PC-9 (cell line): ENCODE results near the gene RAC3. TPM values are rescaled to one million over a fixed set of nuclear protein-coding genes. Genes with fewer than 3 reads are reported as not detected.

Experiments
- BruUV-seq: library from RNA; stranded (reverse); fragments of 400-500 nt; replicated peaks from 2 replicates; lab custom pipeline; 2021; lab: Mats Ljungman, UMichigan
- CTCF ChIA-PET: fragments of 300-600 bp; sonication (Branson Sonifier 250); formaldehyde crosslinking; loops from one replicate; lab custom pipeline; 2022; ENCODE audit warnings: antibody characterized with exemption; lab: Charles Lee
- POLR2A ChIA-PET: fragments of 300-600 bp; sonication (Branson Sonifier 250); formaldehyde crosslinking; loops from one replicate; lab custom pipeline; 2022; ENCODE audit warnings: antibody characterized with exemption; ENCODE audit not compliant: unreplicated experiment; lab: Charles Lee
- DNase-seq, 2 experiments: peaks; one replicate each; pipeline versions ENCODE4 v3.0.0 to v3.0.0-alpha.2; 2015 to 2022; ENCODE audit warnings: mixed read lengths in 1 of 2
- H2AFZ ChIP-seq: fragments of 200-600 bp; sonication (generic); 2 replicates; pipeline ENCODE4 v1.8.1; 2017; ENCODE audit warnings: antibody characterized with exemption
- H3F3A ChIP-seq: fragments of 200-600 bp; sonication (generic); 2 replicates; pipeline ENCODE4 v1.8.1; 2017; ENCODE audit warnings: antibody characterized with exemption, mild to moderate bottlenecking, low read depth; ENCODE audit not compliant: insufficient read depth
- H3K27ac ChIP-seq: fragments of 200-600 bp; sonication (generic); 2 replicates; pipeline ENCODE4 v1.6.1; 2016; ENCODE audit warnings: mixed run types
- H3K27me3 ChIP-seq: fragments of 200-600 bp; sonication (generic); 2 replicates; pipeline ENCODE4 v1.6.1; 2016; ENCODE audit warnings: low read depth, mixed run types; ENCODE audit not compliant: insufficient read depth
- H3K36me3 ChIP-seq: fragments of 200-600 bp; sonication (generic); 2 replicates; pipeline ENCODE4 v1.6.1; 2016; ENCODE audit warnings: low read depth, mixed run types
- H3K4me1 ChIP-seq: fragments of 200-600 bp; sonication (generic); replicated peaks from 2 replicates; pipeline ENCODE4 v1.6.1; 2016; ENCODE audit warnings: mixed run types; ENCODE audit not compliant: insufficient read depth
- H3K4me2 ChIP-seq: fragments of 200-600 bp; sonication (generic); 2 replicates; pipeline ENCODE4 v1.6.1; 2017; ENCODE audit warnings: mixed run types
- H3K4me3 ChIP-seq: fragments of 200-600 bp; sonication (generic); 2 replicates; pipeline ENCODE4 v1.6.1; 2016; ENCODE audit warnings: mixed run types
- H3K79me2 ChIP-seq: fragments of 200-600 bp; sonication (generic); 2 replicates; pipeline ENCODE4 v1.6.1; 2017; ENCODE audit warnings: low read depth, mixed run types
- H3K9me2 ChIP-seq: fragments of 200-600 bp; sonication (generic); 2 replicates; pipeline ENCODE4 v1.8.1; 2017; ENCODE audit warnings: mild to moderate bottlenecking; ENCODE audit not compliant: insufficient read depth
- H3K9me3 ChIP-seq: fragments of 200-600 bp; sonication (generic); 2 replicates; pipeline ENCODE4 v1.8.1; 2016; ENCODE audit warnings: low read depth; ENCODE audit not compliant: insufficient read depth
- H4K20me1 ChIP-seq: fragments of 200-600 bp; sonication (generic); 2 replicates; pipeline ENCODE4 v1.8.1; 2017; ENCODE audit not compliant: insufficient read depth
- EZH2 ChIP-seq: fragments of 200-600 bp; sonication (generic); IDR thresholded peaks from 2 replicates; pipeline ENCODE4 v1.8.0; 2017; ENCODE audit warnings: antibody characterized with exemption, low read depth
- intact Hi-C: fragments of 100-400 bp; cut with micrococcal nuclease; formaldehyde crosslinking; loops from one replicate; pipeline ENCODE4 v1.10.0; 2022; ENCODE audit not compliant: unreplicated experiment
- total RNA-seq: library from RNA; stranded (reverse); gene quantifications from 2 replicates; pipeline ENCODE4 v1.2.3, GENCODE V29; 2021
- TF ChIP-seq, protein P1 (sequence below): fragments of 200-600 bp; sonication (generic); conservative IDR thresholded peaks from 2 replicates; pipeline ENCODE4 v1.6.1; 2017; ENCODE audit warnings: mixed run types, antibody characterized with exemption, mild to moderate bottlenecking, moderate library complexity

The RAC3 gene
- total RNA-seq, 1 experiment from 2014 or later = 32.3 TPM

DNA sequence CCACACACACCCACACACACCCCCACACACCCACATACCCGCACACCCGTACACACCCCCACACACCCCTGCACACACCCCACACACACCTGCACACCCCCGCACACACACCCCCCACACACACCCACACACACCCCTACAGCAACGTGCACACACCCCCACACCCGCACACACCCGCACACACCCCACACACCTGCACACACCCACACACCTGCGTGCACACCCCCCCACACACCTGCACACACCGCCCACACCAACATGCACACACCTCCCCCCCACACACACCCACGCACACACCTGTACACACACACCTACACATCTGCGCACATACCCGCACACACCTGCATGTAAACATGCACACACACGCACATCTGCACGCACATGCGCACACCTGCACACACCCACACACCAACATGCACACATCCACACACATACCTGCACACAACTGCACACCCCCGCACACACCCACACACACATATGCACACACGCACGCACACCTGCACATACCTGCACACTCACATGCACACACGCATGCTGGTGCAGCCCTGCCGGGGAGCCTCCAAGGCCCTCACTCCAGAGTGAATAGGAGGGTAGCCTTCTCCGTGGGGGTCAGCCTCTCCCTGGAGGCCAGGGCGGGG is 46.6 kb upstream of the RAC3 start:
- H2AFZ ChIP-seq = no peak overlapping the region
- DNase-seq = no peak
- no peak overlapping the region for H3K4me3 ChIP-seq
- H3K9me3 ChIP-seq = no peaks in the 10 kb centered on the region
- peaks cover 22% of the 10 kb centered on the region for H3F3A ChIP-seq
- intact Hi-C loops = no loop called here
- POLR2A ChIA-PET = no interaction called here
- H3K4me1 ChIP-seq = peaks cover 29% of the 10 kb centered on the region
- H3K27ac ChIP-seq = no peak overlapping the region
- H3K4me2 ChIP-seq = no peak overlapping the region
- no peaks in the 10 kb centered on the region for H3K79me2 ChIP-seq
- BruUV-seq = no TSS peak
- no peaks in the 10 kb centered on the region for H3K27me3 ChIP-seq
- H3K9me2 ChIP-seq = no peaks in the 10 kb centered on the region
- CTCF ChIA-PET = no interaction called here
- H3K36me3 ChIP-seq = no peaks in the 10 kb centered on the region
- TF ChIP-seq EZH2 = no peak
- TF ChIP-seq, protein P1, sequence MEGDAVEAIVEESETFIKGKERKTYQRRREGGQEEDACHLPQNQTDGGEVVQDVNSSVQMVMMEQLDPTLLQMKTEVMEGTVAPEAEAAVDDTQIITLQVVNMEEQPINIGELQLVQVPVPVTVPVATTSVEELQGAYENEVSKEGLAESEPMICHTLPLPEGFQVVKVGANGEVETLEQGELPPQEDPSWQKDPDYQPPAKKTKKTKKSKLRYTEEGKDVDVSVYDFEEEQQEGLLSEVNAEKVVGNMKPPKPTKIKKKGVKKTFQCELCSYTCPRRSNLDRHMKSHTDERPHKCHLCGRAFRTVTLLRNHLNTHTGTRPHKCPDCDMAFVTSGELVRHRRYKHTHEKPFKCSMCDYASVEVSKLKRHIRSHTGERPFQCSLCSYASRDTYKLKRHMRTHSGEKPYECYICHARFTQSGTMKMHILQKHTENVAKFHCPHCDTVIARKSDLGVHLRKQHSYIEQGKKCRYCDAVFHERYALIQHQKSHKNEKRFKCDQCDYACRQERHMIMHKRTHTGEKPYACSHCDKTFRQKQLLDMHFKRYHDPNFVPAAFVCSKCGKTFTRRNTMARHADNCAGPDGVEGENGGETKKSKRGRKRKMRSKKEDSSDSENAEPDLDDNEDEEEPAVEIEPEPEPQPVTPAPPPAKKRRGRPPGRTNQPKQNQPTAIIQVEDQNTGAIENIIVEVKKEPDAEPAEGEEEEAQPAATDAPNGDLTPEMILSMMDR = no peak
- H4K20me1 ChIP-seq = 0 out of 2 replicates have a peak, but pooled peaks cover 5% of the 10 kb centered on the region

DNA sequence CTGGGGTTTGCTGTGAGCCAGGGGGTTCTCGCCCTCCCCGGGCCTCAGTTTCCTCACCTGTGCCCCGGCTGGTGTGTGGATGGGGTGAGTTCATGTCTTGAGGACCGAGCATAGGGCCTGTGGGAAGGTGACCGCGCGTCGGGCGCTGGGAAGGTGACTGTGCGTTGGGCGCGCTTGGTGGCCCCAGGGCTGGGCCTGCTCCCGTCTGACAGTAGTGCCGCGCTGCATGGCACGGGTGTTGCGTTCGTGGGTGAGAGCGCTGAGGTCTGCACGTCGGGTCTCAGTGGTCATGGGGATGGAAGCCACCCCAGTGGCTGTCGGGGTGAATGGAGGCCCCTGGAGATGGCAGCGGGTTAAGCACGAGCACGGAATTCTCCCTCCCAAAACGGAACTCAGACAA is 44.9 kb upstream of the RAC3 start:
- intact Hi-C loops = no loop called here
- Histone ChIP-seq H3K4me3 (no peak overlapping the region), H4K20me1 (no peaks in the 10 kb centered on the region), H3K27me3 (no peaks in the 10 kb centered on the region), H3F3A (peaks cover 5% of the 10 kb centered on the region; the same call in 1 of the 2 replicates), H3K36me3 (no peaks in the 10 kb centered on the region), H3K79me2 (no peaks in the 10 kb centered on the region), H2AFZ (no peak overlapping the region), H3K9me3 (no peaks in the 10 kb centered on the region), H3K4me1 (peaks cover 12% of the 10 kb centered on the region), H3K9me2 (no peaks in the 10 kb centered on the region), H3K4me2 (no peak overlapping the region), H3K27ac (no peak overlapping the region)
- TF ChIP-seq, protein P1 = no peak
- no peak for TF ChIP-seq EZH2
- ChIA-PET CTCF (no interaction called here), POLR2A (no interaction called here)
- no peak for DNase-seq
- no TSS peak for BruUV-seq

DNA sequence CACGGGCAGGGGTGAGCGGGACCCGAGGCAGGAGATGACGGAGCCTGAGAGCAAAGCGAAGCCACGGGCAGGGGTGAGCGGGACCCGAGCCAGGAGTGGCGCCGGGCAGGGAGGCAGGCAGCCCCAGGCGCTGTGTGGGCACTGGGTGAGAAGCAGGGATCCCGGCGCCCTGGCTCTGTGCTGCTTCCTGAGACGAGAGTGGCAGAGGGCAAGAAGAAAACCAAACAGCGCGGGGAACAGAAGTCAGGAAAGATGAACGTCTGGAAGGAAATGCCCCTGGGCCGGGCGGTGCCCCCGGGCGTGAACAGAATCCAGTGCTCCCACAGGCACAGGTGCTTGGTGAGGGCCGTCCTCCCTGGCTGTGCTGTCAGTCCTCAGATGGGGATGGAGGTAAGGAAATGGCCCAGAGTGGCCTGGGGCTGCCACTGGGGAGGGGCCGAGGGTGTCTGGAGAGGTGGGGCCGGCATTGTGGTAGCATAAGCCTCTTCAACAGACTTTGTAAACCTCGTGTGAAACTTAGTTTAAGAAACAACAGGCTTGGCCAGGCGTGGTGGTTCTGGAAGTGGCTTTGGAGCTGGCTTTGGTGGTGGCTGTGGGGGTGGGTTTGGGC is 44.2 kb upstream of the RAC3 start:
- Histone ChIP-seq H3K4me2 (no peak overlapping the region), H3K4me3 (no peak overlapping the region), H3K27me3 (no peaks in the 10 kb centered on the region), H3K4me1 (peaks cover 5% of the 10 kb centered on the region), H3F3A (no peaks in the 10 kb centered on the region), H3K36me3 (no peaks in the 10 kb centered on the region), H3K9me2 (no peaks in the 10 kb centered on the region), H3K9me3 (no peaks in the 10 kb centered on the region), H3K27ac (no peak overlapping the region), H2AFZ (no peak overlapping the region), H4K20me1 (no peaks in the 10 kb centered on the region), H3K79me2 (no peaks in the 10 kb centered on the region)
- intact Hi-C loops = no loop called here
- no peak for DNase-seq
- ChIA-PET POLR2A (no interaction called here), CTCF (no interaction called here)
- TF ChIP-seq EZH2 = no peak
- TF ChIP-seq, protein P1 = no peak
- BruUV-seq = no TSS peak
